ENCODE data around the gene RAET1L. TPM values are rescaled to one million over a fixed set of nuclear protein-coding genes. Genes with fewer than 3 reads are reported as not detected.

RAET1L gene
- total and polyA plus RNA-seq, 2 experiments from 2014 or later = not detected

DNA sequence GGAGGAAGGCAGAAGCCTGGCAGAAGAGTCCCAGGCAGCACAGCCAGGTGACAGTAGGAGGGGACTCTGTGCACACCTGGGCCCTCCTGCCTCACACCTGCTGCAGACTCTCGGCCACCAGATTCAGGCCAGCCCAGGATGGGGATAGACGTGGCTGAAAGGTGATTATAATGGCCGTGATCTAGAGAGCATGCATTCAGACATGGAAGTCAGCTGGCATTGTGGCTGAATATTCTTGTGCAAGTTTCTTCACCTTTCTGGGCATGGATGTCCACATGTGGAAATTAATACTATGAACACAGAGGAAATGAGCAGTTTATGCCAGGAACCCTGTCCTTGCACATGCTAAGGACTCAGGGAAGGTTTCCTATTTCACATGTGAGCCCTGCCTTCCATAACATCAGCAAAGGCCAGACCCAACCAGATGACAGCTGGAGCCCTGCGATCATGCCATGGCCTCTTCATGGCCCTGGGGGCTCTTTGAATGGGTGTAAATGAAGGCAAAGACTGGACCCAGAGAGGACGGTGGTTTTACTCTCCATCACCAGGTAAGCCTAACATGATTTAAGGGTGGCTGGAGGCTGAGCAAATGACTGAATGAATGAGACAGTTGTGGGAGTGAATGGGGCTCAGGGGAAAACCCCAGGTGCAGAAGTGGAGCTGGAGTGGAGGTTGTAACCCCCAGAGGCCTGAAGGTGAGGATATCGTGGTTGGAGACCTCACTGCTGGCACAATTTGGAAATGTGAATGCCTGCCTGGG is 2.7 kb upstream of the RAET1L start:
- Histone ChIP-seq H3F3A (replicated peaks; ENCODE audit: low read depth) (no peaks in the 10 kb centered on the region), H4K20me1 (replicated peaks; ENCODE audit: insufficient read depth) (no peaks in the 10 kb centered on the region), H3K9me2 (ENCODE audit: insufficient read depth) (no peaks in the 10 kb centered on the region), H3K4me1 (ENCODE audit: insufficient read depth) (peaks cover 10% of the 10 kb centered on the region), H3K27ac (ENCODE audit: low read depth) (no peak overlapping the region), H3K4me2 (no peak overlapping the region), H3K4me3 (no peak overlapping the region), H3K27me3 (ENCODE audit: insufficient read depth) (peaks cover 66% of the 10 kb centered on the region), H2AFZ (no peak overlapping the region), H3K36me3 (ENCODE audit: insufficient read depth) (no peaks in the 10 kb centered on the region), H3K79me2 (replicated peaks; ENCODE audit: insufficient read depth) (no peaks in the 10 kb centered on the region)
- DNase-seq (ENCODE audit: low spot score) = no peak
- ATAC-seq = no peak
- Mint-ChIP-seq H3K27ac (no peak overlapping the region), H3K27me3 (ENCODE audit: insufficient read depth, low read depth, poor library complexity) (peaks cover 32% of the 10 kb centered on the region), H3K4me3 (no peak overlapping the region), H3K4me1 (peaks cover 9% of the 10 kb centered on the region; the same call in 2 of the 3 replicates), H3K9me3 (no peaks in the 10 kb centered on the region), H3K36me3 (ENCODE audit: low read depth) (no peaks in the 10 kb centered on the region)
- TF ChIP-seq CREB1 (CRISPR knock-in tag; IDR thresholded peaks at IDR 0.05; ENCODE audit: low read depth) (no peak), CTCF (conservative IDR thresholded peaks at IDR 0.05; ENCODE audit: low read depth in 2 of 2) (no peak), ZNF331 (CRISPR knock-in tag; IDR thresholded peaks at IDR 0.05; ENCODE audit: low read depth) (no peak), EZH2phosphoT487 (IDR thresholded peaks at IDR 0.05; ENCODE audit: unreplicated experiment) (no peak), EZH2 (IDR thresholded peaks at IDR 0.05; ENCODE audit: low read depth, unreplicated experiment) (no peak), STAT1 (IDR thresholded peaks at IDR 0.05; ENCODE audit: unreplicated experiment) (no peak), JUNB (IDR thresholded peaks at IDR 0.05; ENCODE audit: unreplicated experiment) (no peak), ZNF114 (CRISPR knock-in tag; IDR thresholded peaks at IDR 0.05) (no peak), ETS1 (IDR thresholded peaks at IDR 0.05) (no peak), NANOG (IDR thresholded peaks at IDR 0.05; ENCODE audit: borderline replicate concordance) (no peak), POLR2AphosphoS5 (IDR thresholded peaks at IDR 0.05; ENCODE audit: low read depth) (no peak)
- TF ChIP-seq, protein P1, sequence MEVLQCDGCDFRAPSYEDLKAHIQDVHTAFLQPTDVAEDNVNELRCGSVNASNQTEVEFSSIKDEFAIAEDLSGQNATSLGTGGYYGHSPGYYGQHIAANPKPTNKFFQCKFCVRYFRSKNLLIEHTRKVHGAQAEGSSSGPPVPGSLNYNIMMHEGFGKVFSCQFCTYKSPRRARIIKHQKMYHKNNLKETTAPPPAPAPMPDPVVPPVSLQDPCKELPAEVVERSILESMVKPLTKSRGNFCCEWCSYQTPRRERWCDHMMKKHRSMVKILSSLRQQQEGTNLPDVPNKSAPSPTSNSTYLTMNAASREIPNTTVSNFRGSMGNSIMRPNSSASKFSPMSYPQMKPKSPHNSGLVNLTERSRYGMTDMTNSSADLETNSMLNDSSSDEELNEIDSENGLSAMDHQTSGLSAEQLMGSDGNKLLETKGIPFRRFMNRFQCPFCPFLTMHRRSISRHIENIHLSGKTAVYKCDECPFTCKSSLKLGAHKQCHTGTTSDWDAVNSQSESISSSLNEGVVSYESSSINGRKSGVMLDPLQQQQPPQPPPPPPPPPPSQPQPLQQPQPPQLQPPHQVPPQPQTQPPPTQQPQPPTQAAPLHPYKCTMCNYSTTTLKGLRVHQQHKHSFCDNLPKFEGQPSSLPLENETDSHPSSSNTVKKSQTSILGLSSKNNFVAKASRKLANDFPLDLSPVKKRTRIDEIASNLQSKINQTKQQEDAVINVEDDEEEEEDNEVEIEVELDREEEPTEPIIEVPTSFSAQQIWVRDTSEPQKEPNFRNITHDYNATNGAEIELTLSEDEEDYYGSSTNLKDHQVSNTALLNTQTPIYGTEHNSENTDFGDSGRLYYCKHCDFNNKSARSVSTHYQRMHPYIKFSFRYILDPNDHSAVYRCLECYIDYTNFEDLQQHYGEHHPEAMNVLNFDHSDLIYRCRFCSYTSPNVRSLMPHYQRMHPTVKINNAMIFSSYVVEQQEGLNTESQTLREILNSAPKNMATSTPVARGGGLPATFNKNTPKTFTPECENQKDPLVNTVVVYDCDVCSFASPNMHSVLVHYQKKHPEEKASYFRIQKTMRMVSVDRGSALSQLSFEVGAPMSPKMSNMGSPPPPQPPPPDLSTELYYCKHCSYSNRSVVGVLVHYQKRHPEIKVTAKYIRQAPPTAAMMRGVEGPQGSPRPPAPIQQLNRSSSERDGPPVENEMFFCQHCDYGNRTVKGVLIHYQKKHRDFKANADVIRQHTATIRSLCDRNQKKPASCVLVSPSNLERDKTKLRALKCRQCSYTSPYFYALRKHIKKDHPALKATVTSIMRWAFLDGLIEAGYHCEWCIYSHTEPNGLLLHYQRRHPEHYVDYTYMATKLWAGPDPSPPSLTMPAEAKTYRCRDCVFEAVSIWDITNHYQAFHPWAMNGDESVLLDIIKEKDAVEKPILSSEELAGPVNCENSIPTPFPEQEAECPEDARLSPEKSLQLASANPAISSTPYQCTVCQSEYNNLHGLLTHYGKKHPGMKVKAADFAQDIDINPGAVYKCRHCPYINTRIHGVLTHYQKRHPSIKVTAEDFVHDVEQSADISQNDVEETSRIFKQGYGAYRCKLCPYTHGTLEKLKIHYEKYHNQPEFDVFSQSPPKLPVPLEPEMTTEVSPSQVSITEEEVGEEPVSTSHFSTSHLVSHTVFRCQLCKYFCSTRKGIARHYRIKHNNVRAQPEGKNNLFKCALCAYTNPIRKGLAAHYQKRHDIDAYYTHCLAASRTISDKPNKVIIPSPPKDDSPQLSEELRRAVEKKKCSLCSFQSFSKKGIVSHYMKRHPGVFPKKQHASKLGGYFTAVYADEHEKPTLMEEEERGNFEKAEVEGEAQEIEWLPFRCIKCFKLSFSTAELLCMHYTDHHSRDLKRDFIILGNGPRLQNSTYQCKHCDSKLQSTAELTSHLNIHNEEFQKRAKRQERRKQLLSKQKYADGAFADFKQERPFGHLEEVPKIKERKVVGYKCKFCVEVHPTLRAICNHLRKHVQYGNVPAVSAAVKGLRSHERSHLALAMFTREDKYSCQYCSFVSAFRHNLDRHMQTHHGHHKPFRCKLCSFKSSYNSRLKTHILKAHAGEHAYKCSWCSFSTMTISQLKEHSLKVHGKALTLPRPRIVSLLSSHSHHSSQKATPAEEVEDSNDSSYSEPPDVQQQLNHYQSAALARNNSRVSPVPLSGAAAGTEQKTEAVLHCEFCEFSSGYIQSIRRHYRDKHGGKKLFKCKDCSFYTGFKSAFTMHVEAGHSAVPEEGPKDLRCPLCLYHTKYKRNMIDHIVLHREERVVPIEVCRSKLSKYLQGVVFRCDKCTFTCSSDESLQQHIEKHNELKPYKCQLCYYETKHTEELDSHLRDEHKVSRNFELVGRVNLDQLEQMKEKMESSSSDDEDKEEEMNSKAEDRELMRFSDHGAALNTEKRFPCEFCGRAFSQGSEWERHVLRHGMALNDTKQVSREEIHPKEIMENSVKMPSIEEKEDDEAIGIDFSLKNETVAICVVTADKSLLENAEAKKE (CRISPR knock-in tag; IDR thresholded peaks at IDR 0.05) = no peak
- TF ChIP-seq, protein P2, sequence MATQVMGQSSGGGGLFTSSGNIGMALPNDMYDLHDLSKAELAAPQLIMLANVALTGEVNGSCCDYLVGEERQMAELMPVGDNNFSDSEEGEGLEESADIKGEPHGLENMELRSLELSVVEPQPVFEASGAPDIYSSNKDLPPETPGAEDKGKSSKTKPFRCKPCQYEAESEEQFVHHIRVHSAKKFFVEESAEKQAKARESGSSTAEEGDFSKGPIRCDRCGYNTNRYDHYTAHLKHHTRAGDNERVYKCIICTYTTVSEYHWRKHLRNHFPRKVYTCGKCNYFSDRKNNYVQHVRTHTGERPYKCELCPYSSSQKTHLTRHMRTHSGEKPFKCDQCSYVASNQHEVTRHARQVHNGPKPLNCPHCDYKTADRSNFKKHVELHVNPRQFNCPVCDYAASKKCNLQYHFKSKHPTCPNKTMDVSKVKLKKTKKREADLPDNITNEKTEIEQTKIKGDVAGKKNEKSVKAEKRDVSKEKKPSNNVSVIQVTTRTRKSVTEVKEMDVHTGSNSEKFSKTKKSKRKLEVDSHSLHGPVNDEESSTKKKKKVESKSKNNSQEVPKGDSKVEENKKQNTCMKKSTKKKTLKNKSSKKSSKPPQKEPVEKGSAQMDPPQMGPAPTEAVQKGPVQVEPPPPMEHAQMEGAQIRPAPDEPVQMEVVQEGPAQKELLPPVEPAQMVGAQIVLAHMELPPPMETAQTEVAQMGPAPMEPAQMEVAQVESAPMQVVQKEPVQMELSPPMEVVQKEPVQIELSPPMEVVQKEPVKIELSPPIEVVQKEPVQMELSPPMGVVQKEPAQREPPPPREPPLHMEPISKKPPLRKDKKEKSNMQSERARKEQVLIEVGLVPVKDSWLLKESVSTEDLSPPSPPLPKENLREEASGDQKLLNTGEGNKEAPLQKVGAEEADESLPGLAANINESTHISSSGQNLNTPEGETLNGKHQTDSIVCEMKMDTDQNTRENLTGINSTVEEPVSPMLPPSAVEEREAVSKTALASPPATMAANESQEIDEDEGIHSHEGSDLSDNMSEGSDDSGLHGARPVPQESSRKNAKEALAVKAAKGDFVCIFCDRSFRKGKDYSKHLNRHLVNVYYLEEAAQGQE (IDR thresholded peaks at IDR 0.05; ENCODE audit: unreplicated experiment) = no peak

Data from GM23338 (cell line).